Stimulated activated CD8-positive, alpha-beta memory T cell treated with anti-CD3 and anti-CD28 coated beads, Interleukin-4, amount 100 ng/mL, for 4 hours (primary cell): ENCODE measurements around the gene STK40.
A peak's percentile ranks its signal among the peaks of the same experiment; 100 is the strongest.

Source experiments
- DNase-seq, 2 donors: peaks; one replicate each; pipeline ENCODE4 v3.0.0-alpha.2; 2020; ENCODE audit warnings: low read depth in 2 of 2, low spot score in 1 of 2

The STK40 gene

GRCh38 chr1:36385410-36386264, at the start of gene STK40:
STK40 (minus strand) TSS chr1:36385924; CDS start chr1:36361332, 24,592 bp downstream.
- DNase-seq = peak; percentile 96 to 98

DNA sequence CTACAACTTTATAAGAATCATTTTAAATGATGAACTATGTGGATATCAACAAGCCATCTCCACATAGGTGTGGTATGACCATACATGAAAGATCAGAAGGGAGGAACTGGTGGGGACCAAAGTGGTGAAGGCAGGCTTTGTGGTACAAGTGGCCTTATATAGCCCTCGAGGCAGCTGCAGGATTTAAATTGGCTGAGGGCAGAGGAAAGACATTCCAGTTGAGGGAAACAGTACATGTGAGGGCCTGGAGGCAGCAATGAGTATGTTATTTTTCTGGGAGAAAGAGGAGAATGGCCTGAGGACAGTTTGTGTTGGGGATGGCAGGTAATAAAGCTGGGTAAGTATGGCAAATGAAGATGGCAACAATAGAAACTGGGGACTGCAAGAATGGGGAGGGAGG, 47.4 kb upstream of the STK40 start:
- no peak for DNase-seq

DNA sequence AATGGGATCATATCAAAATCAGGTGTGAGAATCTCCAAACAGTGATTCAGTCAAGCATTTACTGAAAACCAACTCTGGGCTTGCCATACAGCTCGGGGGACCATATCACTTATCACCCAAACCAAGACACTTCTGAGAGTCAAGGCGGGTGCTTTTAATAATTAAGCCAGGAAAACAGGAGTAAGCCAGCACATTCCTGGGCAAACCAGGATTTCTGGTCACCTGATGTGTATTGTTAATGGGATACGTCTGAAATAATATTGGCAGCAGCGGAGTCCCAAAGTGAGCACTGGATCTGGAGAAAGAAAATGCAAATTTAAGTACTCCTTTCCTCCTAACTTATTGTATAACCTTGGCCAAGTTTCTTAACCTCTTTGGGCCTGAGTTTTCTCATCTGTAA, 46.9 kb upstream of the STK40 start:
- no peak for DNase-seq

GRCh38 chr1:36425791-36426190, 40.1 kb upstream of the STK40 start:
- DNase-seq = no peak

DNA sequence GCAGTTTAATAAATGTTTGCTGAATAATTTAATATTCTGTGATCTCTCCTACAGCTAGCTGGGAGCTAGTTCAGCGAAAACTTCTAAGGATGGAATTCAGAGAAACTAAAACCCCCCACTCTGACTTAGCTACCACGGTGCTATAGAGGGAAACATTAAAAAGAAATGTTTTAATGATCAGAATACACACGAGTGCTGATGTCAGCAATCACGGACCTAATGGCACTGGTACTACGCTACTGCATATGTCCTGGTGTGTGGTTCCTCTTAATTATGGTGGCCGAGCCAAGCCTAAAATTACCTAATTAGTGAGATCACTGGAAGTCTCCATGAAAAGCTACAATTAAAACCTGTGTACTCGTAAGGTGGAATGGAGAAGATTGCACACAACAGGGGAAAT, 35.9 kb upstream of the STK40 start:
- no peak for DNase-seq

GRCh38 chr1:36420836-36421317, 35.2 kb upstream of the STK40 start:
- DNase-seq = peak; percentile 74 to 95

GRCh38 chr1:36420409-36420808, 34.7 kb upstream of the STK40 start:
- no peak for DNase-seq

DNA sequence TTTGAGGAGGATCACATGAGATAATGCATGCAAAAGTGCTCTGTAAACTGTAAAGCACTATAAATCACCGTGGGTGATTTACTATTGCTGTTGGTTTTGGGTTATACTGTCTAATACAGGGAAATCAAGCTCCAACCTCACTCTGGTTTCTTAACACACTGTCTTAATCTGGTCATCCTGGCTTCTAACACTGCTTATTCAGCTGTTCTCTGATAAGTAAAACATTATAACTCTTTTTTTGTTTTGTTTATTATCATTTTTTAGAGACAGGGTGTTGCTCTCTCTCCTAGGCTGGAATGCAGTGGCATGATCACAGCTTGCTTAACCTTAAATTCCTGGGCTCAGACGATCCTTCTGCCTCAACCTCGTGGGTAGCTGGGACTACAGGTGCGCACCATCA, 33.8 kb upstream of the STK40 start:
- DNase-seq = no peak

DNA sequence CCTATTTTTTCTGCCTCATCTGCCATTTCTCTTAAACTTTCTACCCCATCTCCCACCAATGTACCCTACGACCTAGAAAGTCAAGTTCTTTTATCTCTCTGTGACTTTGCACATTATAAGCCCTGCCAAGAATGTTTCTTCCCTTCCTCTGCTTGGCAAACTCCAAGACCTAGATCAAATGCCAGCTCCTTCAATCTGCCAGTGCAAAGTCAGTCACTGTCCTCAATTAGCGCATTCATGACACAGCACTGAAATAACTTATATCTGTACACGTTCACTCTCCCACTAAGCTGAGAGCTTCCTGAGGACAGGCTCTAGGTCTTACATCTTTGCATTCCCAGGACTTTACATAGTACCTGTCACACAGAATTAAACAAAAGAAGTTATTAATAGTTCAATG, 33.4 kb upstream of the STK40 start:
- DNase-seq = no peak

DNA sequence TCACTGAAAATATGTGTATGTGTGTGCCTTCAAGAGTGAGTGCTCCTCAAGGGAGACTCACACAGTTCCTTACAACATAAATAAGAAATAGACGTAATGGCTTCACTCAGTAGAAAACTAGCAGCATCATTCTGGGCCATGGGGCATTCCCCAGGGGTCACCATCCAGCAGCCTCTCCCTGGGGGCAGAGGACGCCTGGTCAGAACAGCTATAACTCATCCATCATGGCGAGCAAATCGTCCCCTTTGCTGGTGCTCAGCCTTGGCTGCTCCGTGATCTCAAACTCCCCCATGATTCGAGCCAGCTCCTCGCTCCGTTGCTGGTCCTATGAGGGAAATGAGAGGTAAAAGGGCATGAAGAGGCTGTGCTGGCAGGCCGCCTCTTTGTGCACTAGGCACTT, 32.2 kb upstream of the STK40 start:
- no peak for DNase-seq

DNA sequence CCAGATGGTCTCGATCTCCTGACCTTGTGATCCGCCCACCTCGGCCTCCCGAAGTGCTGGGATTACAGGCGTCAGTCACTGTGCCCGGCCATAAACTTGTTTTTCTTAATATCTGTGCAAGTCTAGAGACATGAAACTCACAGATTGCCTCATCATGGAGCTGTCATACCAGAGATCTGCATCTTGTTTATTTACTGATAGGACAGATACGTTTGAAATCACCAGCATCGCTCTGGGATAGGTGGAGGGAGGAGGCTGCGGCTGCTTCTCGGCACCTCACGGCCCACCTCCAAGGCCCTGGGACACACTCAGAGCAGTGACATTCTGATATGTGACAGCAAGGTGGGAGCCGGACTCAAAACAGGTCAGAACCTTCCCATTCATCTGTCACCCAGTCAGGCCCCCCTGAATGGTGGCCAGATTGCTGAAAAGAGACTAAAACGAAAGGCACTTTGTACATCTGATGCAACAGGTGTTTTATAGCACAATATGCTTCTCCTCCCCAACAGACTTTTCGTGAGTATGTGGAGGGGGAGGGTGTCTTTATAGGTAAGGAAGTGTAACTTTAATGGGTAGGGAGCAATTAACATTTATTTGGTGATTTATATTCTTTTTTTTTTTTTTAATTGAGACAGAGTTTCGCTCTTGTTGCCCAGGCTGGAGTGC, 30.1 kb upstream of the STK40 start:
- DNase-seq = no peak

DNA sequence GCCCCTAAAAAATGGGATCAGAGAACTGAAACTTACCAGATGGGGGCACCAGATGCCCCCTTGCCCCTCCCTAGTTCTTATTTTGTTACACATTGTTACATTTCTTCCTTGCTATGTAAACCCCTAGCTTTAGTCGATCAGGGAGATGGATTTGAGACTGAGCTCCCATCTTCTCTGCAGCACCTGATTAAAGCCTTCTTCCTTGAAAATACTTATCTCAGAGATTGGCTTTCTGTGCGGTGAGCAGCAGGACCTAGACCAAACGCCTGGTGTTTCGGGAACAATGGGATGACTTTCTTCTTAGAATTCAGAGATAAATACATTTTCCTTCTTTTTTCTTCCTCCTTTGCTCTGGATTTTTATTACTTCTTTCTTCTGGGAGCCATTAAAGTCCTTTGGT, 28.7 kb upstream of the STK40 start:
- DNase-seq = no peak

GRCh38 chr1:36411674-36412648, 26.2 kb upstream of the STK40 start:
- DNase-seq = no peak

GRCh38 chr1:36408479-36408878, 22.8 kb upstream of the STK40 start:
- no peak for DNase-seq

GRCh38 chr1:36406440-36406839, 20.7 kb upstream of the STK40 start:
- no peak for DNase-seq

- no peak for DNase-seq
Observed at GRCh38 chr1:36402504-36402890, 16.8 kb upstream of the STK40 start.

DNA sequence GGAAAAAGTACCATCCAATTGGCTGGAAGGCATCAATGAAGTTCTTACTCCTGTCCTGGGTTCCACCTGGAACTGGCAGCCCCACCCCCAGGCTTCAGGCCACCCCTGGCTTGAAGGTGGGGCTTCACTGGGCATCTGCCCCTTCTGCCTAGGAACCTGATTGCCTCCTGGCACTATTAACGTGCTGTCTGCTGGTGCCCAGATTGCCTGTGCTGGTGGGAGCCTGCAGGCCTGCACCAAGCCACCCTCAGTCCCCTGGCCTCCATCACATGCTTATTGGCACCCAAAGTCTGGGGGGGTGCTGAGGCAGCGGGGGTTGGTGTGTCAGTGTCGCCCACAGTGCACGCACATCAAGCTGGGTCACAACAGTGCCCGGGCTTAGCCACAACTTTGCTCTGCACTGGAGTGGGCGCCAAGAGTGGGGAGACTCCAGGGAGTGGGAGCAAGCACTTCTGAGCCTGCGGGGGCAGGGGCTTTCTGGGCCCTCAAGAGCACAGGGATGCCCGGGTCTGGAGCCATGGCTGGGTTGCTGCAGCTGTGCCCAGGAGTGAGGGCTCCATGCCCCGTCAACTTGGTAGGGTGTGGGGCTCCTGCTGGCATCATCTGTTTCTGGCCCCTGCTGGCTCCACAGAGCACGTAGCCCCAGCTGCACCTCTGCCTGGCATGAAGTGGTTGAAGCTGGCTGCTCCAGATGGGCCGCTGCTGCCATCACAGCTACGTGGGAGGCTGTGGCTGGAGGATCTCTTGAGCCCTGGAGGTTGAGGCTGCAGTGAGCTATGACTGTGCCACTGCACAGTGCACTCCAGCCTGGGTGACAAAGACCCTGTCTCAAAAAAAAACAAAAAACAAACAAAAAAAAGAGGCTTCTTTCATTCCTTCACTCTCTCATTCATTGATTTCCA, 16.1 kb upstream of the STK40 start:
- no peak for DNase-seq

DNA sequence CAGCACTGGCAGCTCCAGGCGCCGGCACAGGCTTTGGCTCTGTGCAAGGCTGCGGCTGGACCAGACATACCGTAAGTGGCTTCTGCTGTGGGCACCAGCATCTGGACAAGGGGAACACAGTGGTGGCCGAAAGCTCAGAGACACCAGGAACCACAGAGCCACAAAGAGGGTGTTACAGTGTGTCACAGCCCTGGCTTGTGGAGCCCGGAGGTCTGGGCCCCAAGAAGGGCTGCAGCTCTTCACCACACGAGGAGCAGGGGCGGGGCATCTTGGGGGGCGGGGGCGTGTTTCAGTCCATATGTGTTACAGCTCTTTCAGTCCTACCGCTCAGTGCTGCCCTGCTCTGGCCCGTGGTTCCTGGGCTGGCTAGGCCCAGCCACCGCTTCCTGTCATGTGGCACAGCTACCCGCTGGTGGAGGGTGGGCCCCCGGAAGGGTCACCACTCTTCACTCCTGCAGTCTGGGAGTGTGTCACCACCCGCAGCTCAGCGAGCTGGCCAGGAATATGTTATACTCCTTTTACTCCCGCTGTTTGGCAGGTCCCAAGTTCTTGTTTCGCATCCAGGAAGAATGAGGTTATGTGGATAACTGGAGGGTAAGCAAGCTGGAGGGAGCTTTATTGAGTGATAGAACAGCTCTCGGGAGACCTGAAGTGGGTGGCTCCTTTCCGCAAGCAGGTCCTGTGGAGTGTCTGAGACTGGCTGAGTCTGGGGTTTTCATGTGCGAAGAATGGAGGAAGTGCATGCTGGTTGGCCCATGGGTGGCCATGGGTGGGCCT, 15.3 kb upstream of the STK40 start:
- no peak for DNase-seq

DNA sequence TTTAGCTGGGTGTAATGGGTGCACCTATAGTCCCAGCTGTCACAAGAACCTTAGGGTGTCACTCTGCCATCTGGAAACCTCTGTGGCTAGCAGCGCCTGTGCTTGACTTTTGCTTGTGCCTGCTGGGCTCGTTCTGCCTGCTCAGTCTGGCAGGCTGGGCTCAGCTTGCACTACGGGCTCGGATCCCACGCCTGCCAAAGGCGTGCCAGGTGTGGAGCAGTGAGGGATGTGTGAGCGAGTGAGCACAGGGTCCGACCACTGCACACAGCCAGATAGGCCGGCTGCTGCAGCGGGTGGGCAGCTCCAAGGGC, 14.7 kb upstream of the STK40 start:
- DNase-seq = no peak
